Muscle layer of duodenum (tissue), 2 donors: ENCODE results near the gene KAT6B.

Source experiments
- H3K27ac ChIP-seq: one replicate; pipeline ENCODE4 v1.7.0; 2013; ENCODE audit warnings: mild to moderate bottlenecking, low read length
- H3K27me3 ChIP-seq: one replicate; pipeline ENCODE4 v1.7.0; 2013; ENCODE audit warnings: low read depth, mild to moderate bottlenecking, control low read depth, low read length
- H3K36me3 ChIP-seq, 2 donors: one replicate each; pipeline ENCODE4 v1.7.0; 2013; ENCODE audit warnings: low read length in 2 of 2, control low read depth in 1 of 2, mild to moderate bottlenecking in 1 of 2; ENCODE audit not compliant: insufficient read depth in 2 of 2, control insufficient read depth in 1 of 2
- H3K4me1 ChIP-seq, 2 donors: one replicate each; pipeline ENCODE4 v1.7.0; 2013; ENCODE audit warnings: low read length in 2 of 2, mild to moderate bottlenecking in 2 of 2, control low read depth in 1 of 2, moderate library complexity in 1 of 2; ENCODE audit not compliant: insufficient read depth in 2 of 2, control insufficient read depth in 1 of 2
- H3K4me3 ChIP-seq, 2 donors: one replicate each; pipeline ENCODE4 v1.7.0; 2013; ENCODE audit warnings: low read length in 2 of 2, low read depth in 1 of 2, mild to moderate bottlenecking in 1 of 2
- H3K9me3 ChIP-seq, 2 donors: one replicate each; pipeline ENCODE4 v1.7.0; 2013; ENCODE audit warnings: low read length in 2 of 2, control low read depth in 1 of 2, mild to moderate bottlenecking in 1 of 2; ENCODE audit not compliant: control insufficient read depth in 1 of 2
- donor health status: healthy.

KAT6B gene

GRCh38 chr10:74958316-74958715, 131.9 kb downstream of the KAT6B start:
- Histone ChIP-seq H3K27me3 (no peaks in the 10 kb centered on the region), H3K36me3 (no peaks in the 10 kb centered on the region), H3K4me1 (peaks cover 0 to 22% of the 10 kb centered on the region in 2 donors), H3K27ac (no peak overlapping the region), H3K4me3 (no peak overlapping the region), H3K9me3 (no peaks in the 10 kb centered on the region)

GRCh38 chr10:74960670-74961069, 134.3 kb downstream of the KAT6B start:
- Histone ChIP-seq H3K4me1 (peaks cover 0 to 17% of the 10 kb centered on the region in 2 donors), H3K27me3 (no peaks in the 10 kb centered on the region), H3K9me3 (no peaks in the 10 kb centered on the region), H3K27ac (no peak overlapping the region), H3K36me3 (no peaks in the 10 kb centered on the region), H3K4me3 (no peak overlapping the region)

GRCh38 chr10:74962517-74962916, 136.1 kb downstream of the KAT6B start:
- H3K4me3 ChIP-seq: no peak overlapping the region
- no peaks in the 10 kb centered on the region for H3K9me3 ChIP-seq
- H3K27me3 ChIP-seq: no peaks in the 10 kb centered on the region
- peaks cover 0 to 9% of the 10 kb centered on the region in 2 donors for H3K4me1 ChIP-seq
- no peaks in the 10 kb centered on the region for H3K36me3 ChIP-seq
- H3K27ac ChIP-seq: no peak overlapping the region

- no peaks in the 10 kb centered on the region for H3K36me3 ChIP-seq
- peaks cover 0 to 7% of the 10 kb centered on the region in 2 donors for H3K4me1 ChIP-seq
- H3K27ac ChIP-seq: no peak overlapping the region
- no peaks in the 10 kb centered on the region for H3K27me3 ChIP-seq
- H3K4me3 ChIP-seq: no peak overlapping the region
- no peaks in the 10 kb centered on the region for H3K9me3 ChIP-seq
Observed at GRCh38 chr10:74963549-74963948, 137.1 kb downstream of the KAT6B start.

- no peak overlapping the region for H3K4me3 ChIP-seq
- peaks cover 0 to 14% of the 10 kb centered on the region in 2 donors for H3K4me1 ChIP-seq
- H3K27ac ChIP-seq: no peak overlapping the region
- H3K36me3 ChIP-seq: no peaks in the 10 kb centered on the region
- no peaks in the 10 kb centered on the region for H3K27me3 ChIP-seq
- no peaks in the 10 kb centered on the region for H3K9me3 ChIP-seq
Observed at GRCh38 chr10:74967911-74968666, 141.7 kb downstream of the KAT6B start.

- Histone ChIP-seq H3K27me3 (no peaks in the 10 kb centered on the region), H3K4me3 (no peak overlapping the region), H3K36me3 (no peaks in the 10 kb centered on the region), H3K9me3 (no peaks in the 10 kb centered on the region), H3K4me1 (peaks cover 0 to 14% of the 10 kb centered on the region in 2 donors), H3K27ac (no peak overlapping the region)
Observed at GRCh38 chr10:74968667-74969061, 142.3 kb downstream of the KAT6B start.

GRCh38 chr10:74969093-74969492, 142.7 kb downstream of the KAT6B start:
- Histone ChIP-seq H3K4me3 (no peak overlapping the region), H3K27me3 (no peaks in the 10 kb centered on the region), H3K36me3 (no peaks in the 10 kb centered on the region), H3K27ac (no peak overlapping the region), H3K9me3 (no peaks in the 10 kb centered on the region), H3K4me1 (peaks cover 0 to 14% of the 10 kb centered on the region in 2 donors)

- no peak overlapping the region for H3K4me3 ChIP-seq
- no peak overlapping the region for H3K27ac ChIP-seq
Observed at GRCh38 chr10:74969530-74969929, 143.1 kb downstream of the KAT6B start.

GRCh38 chr10:74973741-74974392, 147.5 kb downstream of the KAT6B start:
- Histone ChIP-seq H3K27ac (no peak overlapping the region), H3K36me3 (peaks cover 19 to 20% of the 10 kb centered on the region in 2 donors), H3K9me3 (no peaks in the 10 kb centered on the region), H3K4me1 (peaks cover 0 to 4% of the 10 kb centered on the region in 2 donors), H3K4me3 (no peak overlapping the region), H3K27me3 (no peaks in the 10 kb centered on the region)

More at GRCh38 chr10:74969530-74969929, 143.1 kb downstream of the KAT6B start:
- H3K9me3 ChIP-seq: no peaks in the 10 kb centered on the region
- peaks cover 0 to 14% of the 10 kb centered on the region in 2 donors for H3K4me1 ChIP-seq
- no peaks in the 10 kb centered on the region for H3K27me3 ChIP-seq
- H3K36me3 ChIP-seq: no peaks in the 10 kb centered on the region

GRCh38 chr10:74975758-74976157, 149.4 kb downstream of the KAT6B start:
- Histone ChIP-seq H3K4me3 (no peak overlapping the region), H3K4me1 (no peaks in the 10 kb centered on the region), H3K27ac (no peak overlapping the region), H3K27me3 (no peaks in the 10 kb centered on the region), H3K9me3 (no peaks in the 10 kb centered on the region), H3K36me3 (peaks cover 19 to 23% of the 10 kb centered on the region in 2 donors)

- H3K36me3 ChIP-seq: peaks cover 19 to 23% of the 10 kb centered on the region in 2 donors
Observed at GRCh38 chr10:74976565-74976964, 150.2 kb downstream of the KAT6B start.

More at GRCh38 chr10:74976565-74976964, 150.2 kb downstream of the KAT6B start:
- Histone ChIP-seq H3K9me3 (no peaks in the 10 kb centered on the region), H3K27me3 (no peaks in the 10 kb centered on the region), H3K4me1 (no peaks in the 10 kb centered on the region), H3K4me3 (no peak overlapping the region), H3K27ac (no peak overlapping the region)
